H1 (cell line): ENCODE measurements around the gene WDR76. TPM values are rescaled to one million over a fixed set of nuclear protein-coding genes. Genes with fewer than 3 reads are reported as not detected.

Experiments
- CTCF ChIA-PET: fragments of 300-600 bp; sonication (Branson Sonifier 250); formaldehyde crosslinking; loops from one replicate; lab custom pipeline; 2021; ENCODE audit not compliant: partially characterized antibody; lab: Charles Lee
- POLR2A ChIA-PET: fragments of 300-600 bp; sonication (Branson Sonifier 250); formaldehyde crosslinking; loops from one replicate; lab custom pipeline; 2021; ENCODE audit warnings: inconsistent platforms; ENCODE audit not compliant: partially characterized antibody; lab: Charles Lee
- DNase-seq, 2 experiments: peaks; one replicate each; pipeline versions ENCODE4 v3.0.0 to v3.0.0-alpha.2; 2010 to 2022; ENCODE audit warnings: low spot score in 2 of 2, low read depth in 1 of 2, mixed read lengths in 1 of 2
- FAIRE-seq: peaks from 2 replicates; lab custom pipeline; 2011; peaks lifted over from hg19 to GRCh38; lab: Jason Lieb, UNC
- H2AFZ ChIP-seq: 2 replicates; pipeline ENCODE4 v1.8.1; 2012; ENCODE audit warnings: low read length, inconsistent platforms
- H2AK5ac ChIP-seq: 2 replicates; pipeline ENCODE4 v1.6.1; 2013; ENCODE audit warnings: low read depth, low read length
- H2BK120ac ChIP-seq: replicated peaks from 2 replicates; pipeline ENCODE3; 2013; ENCODE audit warnings: low read depth, low read length, inconsistent platforms
- H2BK12ac ChIP-seq: 2 replicates; pipeline ENCODE4 v1.6.1; 2013; ENCODE audit warnings: low read depth, low read length
- H2BK15ac ChIP-seq: 2 replicates; pipeline ENCODE4 v1.6.1; 2013; ENCODE audit warnings: low read length
- H2BK20ac ChIP-seq: 2 replicates; pipeline ENCODE4 v1.6.1; 2013; ENCODE audit warnings: low read length
- H2BK5ac ChIP-seq: 2 replicates; pipeline ENCODE4 v1.6.1; 2013; ENCODE audit warnings: low read depth, low read length
- H3K14ac ChIP-seq: 2 replicates; pipeline ENCODE4 v1.6.1; 2013; ENCODE audit warnings: inconsistent platforms; ENCODE audit not compliant: insufficient read length
- H3K18ac ChIP-seq: 2 replicates; pipeline ENCODE4 v1.6.1; 2013; ENCODE audit warnings: low read length; ENCODE audit errors: extremely low read depth
- H3K23ac ChIP-seq: 2 replicates; pipeline ENCODE4 v1.6.1; 2013; ENCODE audit warnings: inconsistent platforms; ENCODE audit not compliant: insufficient read length
- H3K23me2 ChIP-seq: 2 replicates; pipeline ENCODE4 v1.6.1; 2013; ENCODE audit warnings: low read depth, low read length
- H3K27ac ChIP-seq: 2 replicates; pipeline ENCODE4 v1.6.1; 2011; ENCODE audit warnings: low read depth, low read length, inconsistent platforms
- H3K27me3 ChIP-seq, 4 experiments: replicated peaks in 1 of 4; 1 replicate in 1 of 4; 2 replicates in 3 of 4; pipeline versions ENCODE4 v1.6.1 to v1.8.1; 2011 to 2013; ENCODE audit warnings: low read length in 3 of 4, mild to moderate bottlenecking in 3 of 4, inconsistent platforms in 2 of 4, mixed read lengths in 2 of 4, moderate library complexity in 1 of 4; ENCODE audit not compliant: control insufficient read depth in 3 of 4, insufficient read depth in 3 of 4; ENCODE audit errors: extremely low read depth in 1 of 4
- H3K36me3 ChIP-seq, 4 experiments: 2 replicates each; pipeline versions ENCODE4 v1.6.1 to v1.8.1; 2011 to 2013; ENCODE audit warnings: mild to moderate bottlenecking in 4 of 4, low read length in 3 of 4, moderate library complexity in 2 of 4, control low read depth in 1 of 4, inconsistent platforms in 1 of 4; ENCODE audit not compliant: insufficient read depth in 4 of 4, control insufficient read depth in 2 of 4
- H3K4ac ChIP-seq: replicated peaks from 2 replicates; pipeline ENCODE3; 2013; ENCODE audit warnings: low read length, low read depth, mixed read lengths, inconsistent platforms; ENCODE audit not compliant: insufficient read length
- H3K4me1 ChIP-seq, 4 experiments: replicated peaks in 1 of 4; 1 replicate in 1 of 4; 2 replicates in 3 of 4; pipeline versions ENCODE4 v1.6.1 to v1.8.1; 2011 to 2013; ENCODE audit warnings: low read length in 3 of 4, inconsistent platforms in 2 of 4, mixed read lengths in 1 of 4; ENCODE audit not compliant: insufficient read depth in 4 of 4, control insufficient read depth in 3 of 4
- H3K4me2 ChIP-seq, 2 experiments: 2 replicates each; pipeline versions ENCODE4 v1.6.1 to v1.8.1; 2011 to 2013; ENCODE audit warnings: low read depth in 2 of 2, low read length in 2 of 2, control low read depth in 1 of 2, inconsistent platforms in 1 of 2, mild to moderate bottlenecking in 1 of 2; ENCODE audit not compliant: insufficient read depth in 1 of 2
- H3K4me3 ChIP-seq, 4 experiments: fragments of 200-600, 300-600 bp in 1 of 4; sonication (generic), shearing (Covaris generic), sonication (Bioruptor Twin) in 1 of 4; 2 replicates each; pipeline versions ENCODE4 v1.5.1 to v1.8.1; 2011 to 2016; ENCODE audit warnings: low read length in 4 of 4, low read depth in 3 of 4, control low read depth in 2 of 4, inconsistent platforms in 2 of 4, mild to moderate bottlenecking in 2 of 4, mixed read lengths in 1 of 4, moderate library complexity in 1 of 4; ENCODE audit not compliant: insufficient read depth in 2 of 4; ENCODE audit errors: extremely low read depth in 1 of 4
- H3K56ac ChIP-seq: replicated peaks from 2 replicates; pipeline ENCODE3; 2013; ENCODE audit warnings: low read depth, mild to moderate bottlenecking, mixed read lengths, low read length, inconsistent platforms; ENCODE audit not compliant: insufficient read length
- H3K79me1 ChIP-seq: 2 replicates; pipeline ENCODE4 v1.6.1; 2013; ENCODE audit warnings: low read depth, low read length, control low read depth
- H3K79me2 ChIP-seq, 2 experiments: 2 replicates each; pipeline versions ENCODE4 v1.6.1 to v1.8.1; 2012 to 2013; ENCODE audit warnings: low read length in 2 of 2, mild to moderate bottlenecking in 2 of 2, inconsistent platforms in 1 of 2; ENCODE audit not compliant: insufficient read depth in 2 of 2, control insufficient read depth in 1 of 2
- H3K9ac ChIP-seq, 4 experiments: replicated peaks in 1 of 4; 1 replicate in 1 of 4; 2 replicates in 3 of 4; pipeline versions ENCODE4 v1.6.1 to v1.8.1; 2011 to 2013; ENCODE audit warnings: low read depth in 3 of 4, low read length in 3 of 4, control low read depth in 2 of 4, mild to moderate bottlenecking in 2 of 4, moderate library complexity in 2 of 4, inconsistent platforms in 1 of 4; ENCODE audit errors: extremely low read depth in 1 of 4
- H3K9me3 ChIP-seq, 2 experiments: 2 replicates each; pipeline versions ENCODE4 v1.6.1 to v1.8.1; 2012 to 2013; ENCODE audit warnings: mild to moderate bottlenecking in 2 of 2, moderate library complexity in 2 of 2, control low read depth in 1 of 2, inconsistent platforms in 1 of 2, low read depth in 1 of 2, low read length in 1 of 2, mixed read lengths in 1 of 2; ENCODE audit not compliant: insufficient read depth in 2 of 2
- H4K20me1 ChIP-seq, 2 experiments: replicated peaks in 1 of 2; 2 replicates each; pipeline versions ENCODE3 to v1.8.1; 2011 to 2013; ENCODE audit warnings: inconsistent platforms in 2 of 2, low read length in 2 of 2, mild to moderate bottlenecking in 1 of 2; ENCODE audit not compliant: insufficient read depth in 2 of 2, control insufficient read depth in 1 of 2
- H4K5ac ChIP-seq: 2 replicates; pipeline ENCODE4 v1.6.1; 2013; ENCODE audit warnings: low read length, low read depth, mixed read lengths, inconsistent platforms; ENCODE audit not compliant: insufficient read length
- H4K8ac ChIP-seq: 2 replicates; pipeline ENCODE4 v1.8.0; 2013; ENCODE audit warnings: mild to moderate bottlenecking, moderate library complexity, low read length, inconsistent platforms; ENCODE audit not compliant: insufficient read depth; ENCODE audit errors: extremely low read depth
- H4K91ac ChIP-seq: replicated peaks from 2 replicates; pipeline ENCODE3; 2013; ENCODE audit warnings: low read length, mixed read lengths, inconsistent platforms; ENCODE audit not compliant: insufficient read length
- BRCA1 ChIP-seq: IDR thresholded peaks from 2 replicates; pipeline ENCODE4 v1.6.1; 2012; ENCODE audit warnings: low read depth, low read length, improper control_type of control experiment
- EP300 ChIP-seq, 2 experiments: IDR thresholded peaks; 1 replicate in 1 of 2; 2 replicates in 1 of 2; pipeline ENCODE4 v1.6.1; 2011 to 2012; ENCODE audit warnings: low read depth in 2 of 2, low read length in 2 of 2, mild to moderate bottlenecking in 2 of 2, borderline replicate concordance in 1 of 2, inconsistent platforms in 1 of 2, moderate library complexity in 1 of 2
- JUND ChIP-seq: IDR thresholded peaks from 2 replicates; pipeline ENCODE4 v1.6.1; 2011; ENCODE audit warnings: mild to moderate bottlenecking, improper control_type of control experiment, low read length
- NRF1 ChIP-seq: IDR thresholded peaks from 2 replicates; pipeline ENCODE4 v1.6.1; 2011; ENCODE audit warnings: mild to moderate bottlenecking, low read depth, low read length, improper control_type of control experiment
- RFX5 ChIP-seq: IDR thresholded peaks from 2 replicates; pipeline ENCODE4 v1.6.1; 2011; ENCODE audit warnings: low read depth, low read length, improper control_type of control experiment, borderline replicate concordance
- SIN3A ChIP-seq, 2 experiments: IDR thresholded peaks in 1 of 2; conservative IDR thresholded peaks in 1 of 2; 2 replicates each; pipeline ENCODE4 v1.6.1; 2011 to 2012; ENCODE audit warnings: low read length in 2 of 2, improper control_type of control experiment in 1 of 2, low read depth in 1 of 2, mild to moderate bottlenecking in 1 of 2
- YY1 ChIP-seq: IDR thresholded peaks from 2 replicates; pipeline ENCODE4 v1.6.1; 2011; ENCODE audit warnings: low read depth, mild to moderate bottlenecking, low read length
- WGBS, 2 experiments: shearing (Covaris generic) in 1 of 2; methylation state at CpG; one replicate each; pipeline versions ENCODE4 v1.1.6 to v1.1.7; 2013 to 2015; ENCODE audit warnings: low lambda C conversion rate in 2 of 2, mixed read lengths in 2 of 2, inconsistent platforms in 1 of 2, low coverage in 1 of 2, missing lambda C conversion rate in 1 of 2; ENCODE audit not compliant: insufficient replicate concordance in 2 of 2, insufficient coverage in 1 of 2, insufficient read length in 1 of 2; ENCODE audit errors: extremely low coverage in 1 of 2, missing lambda C conversion rate in 1 of 2; 5-methylcytosine and 5-hydroxymethylcytosine counted together
- polyA plus RNA-seq, 7 experiments: library from polyadenylated mRNA; depleted of rRNA in 3 of 7; stranded (reverse) in 5 of 7; unstranded in 2 of 7; fragments of >200 nt in 5 of 7; fragments of 200-250 nt in 2 of 7; gene quantifications; 1 replicate in 5 of 7; 2 replicates in 1 of 7; 4 replicates in 1 of 7; pipeline versions ENCODE4 v1.2.1 to v1.2.3, GENCODE V29; 2011 to 2013; ENCODE audit warnings: missing spikeins in 2 of 7, mixed read lengths in 2 of 7
- total RNA-seq: library from RNA; stranded (reverse); fragmentation: NEBNext Ultra II Directional; extraction: Animal tissue kit (Norgen Biotek cat#: 25700); gene quantifications from 2 replicates; pipeline ENCODE4 v1.2.1, GENCODE V29; 2021

WDR76 gene
- total and polyA plus RNA-seq, 2 of the 8 experiments (the other 6 are each of a cell fraction or from before 2014, with no cell fraction given) = 4.1 to 18.9 TPM

GRCh38 chr15:43878446-43878845 lies 51.6 kb downstream of the WDR76 start:
- Histone ChIP-seq H3K4me1 (peaks cover 0 to 13% (median 5%) of the 10 kb centered on the region in 4 experiments; a peak in 3 of 7 replicates), H3K4me2 (no peak overlapping the region), H3K36me3 (peaks cover 0 to 4% (median 1%) of the 10 kb centered on the region in 4 experiments; a peak in 5 of 8 replicates), H3K14ac (no peak overlapping the region), H3K9ac (no peak overlapping the region), H3K23me2 (no peaks in the 10 kb centered on the region), H3K4me3 (no peak overlapping the region), H3K4ac (no peak overlapping the region), H2AK5ac (no peak overlapping the region), H2BK20ac (no peak overlapping the region), H3K27me3 (no peaks in the 10 kb centered on the region), H4K8ac (no peak overlapping the region), H2BK15ac (no peak overlapping the region), H2BK5ac (no peak overlapping the region), H3K79me1 (no peaks in the 10 kb centered on the region), H3K23ac (no peak overlapping the region), H3K27ac (no peak overlapping the region), H3K9me3 (no peaks in the 10 kb centered on the region), H3K18ac (no peak overlapping the region), H3K56ac (no peak overlapping the region), H4K91ac (no peak overlapping the region), H3K79me2 (no peaks in the 10 kb centered on the region), H2AFZ (no peak overlapping the region), H4K5ac (no peak overlapping the region), H2BK120ac (no peak overlapping the region), H4K20me1 (peaks cover 0 to 2% of the 10 kb centered on the region in 2 experiments), H2BK12ac (no peak overlapping the region)
- ChIA-PET POLR2A (interaction anchor here (1.2 kb wide), 1 partner anchor 317 kb away, joined by 3 read pairs; the partner anchor contains the start of gene FRMD5), CTCF (interaction anchor here (0.5 to 5.4 kb wide), 6 partner anchors 10 to 26 kb away, joined by 3 to 54 read pairs (median 5); no protein-coding TSS in a partner anchor)
- FAIRE-seq (no peak), DNase-seq (no peak)
- 83% methylated on average over 2 of the region's 2 CpGs; no CpG with 5 or more reads in 1 of the 2 experiments for WGBS, 2 experiments
- TF ChIP-seq NRF1 (no peak), YY1 (no peak), RFX5 (no peak), BRCA1 (no peak), EP300 (IDR thresholded peaks at IDR 0.05; ENCODE audit: borderline replicate concordance in 1 of 2, low read depth in 2 of 2, low read length in 2 of 2) (no peak), SIN3A (conservative IDR thresholded peaks at IDR 0.05 in 1 of 2, IDR thresholded peaks at IDR 0.05 in 1 of 2; ENCODE audit: low read depth in 1 of 2, low read length in 2 of 2) (no peak), JUND (no peak)
